Osteoblast (primary cell): Measurements from ENCODE around the gene CCSER1. TPM values are rescaled to one million over a fixed set of nuclear protein-coding genes. Genes with fewer than 3 reads are reported as not detected.

Experiments
- DNase-seq: peaks from one replicate; pipeline ENCODE4 v3.0.0; 2011; ENCODE audit warnings: low spot score, mixed read lengths; ENCODE audit not compliant: insufficient read length; ENCODE audit errors: missing footprints
- H2AFZ ChIP-seq: 2 replicates; pipeline ENCODE4 v1.6.0; 2011; ENCODE audit warnings: mild to moderate bottlenecking, low read length
- H3K27ac ChIP-seq: 2 replicates; pipeline ENCODE4 v1.5.1; 2011; ENCODE audit warnings: mild to moderate bottlenecking, low read depth, low read length, moderate library complexity
- H3K27me3 ChIP-seq: 2 replicates; pipeline ENCODE4 v1.6.0; 2012; ENCODE audit warnings: mild to moderate bottlenecking, control low read depth, inconsistent platforms, low read length, moderate library complexity; ENCODE audit not compliant: insufficient read depth
- H3K36me3 ChIP-seq: 2 replicates; pipeline ENCODE4 v1.5.1; 2011; ENCODE audit warnings: mild to moderate bottlenecking, low read length, control low read depth, moderate library complexity; ENCODE audit not compliant: insufficient read depth
- H3K4me1 ChIP-seq: 2 replicates; pipeline ENCODE4 v1.5.1; 2011; ENCODE audit warnings: mild to moderate bottlenecking, low read length, control low read depth, moderate library complexity; ENCODE audit not compliant: insufficient read depth
- H3K4me2 ChIP-seq: 2 replicates; pipeline ENCODE4 v1.6.0; 2011; ENCODE audit warnings: mild to moderate bottlenecking, low read length; ENCODE audit not compliant: insufficient read depth
- H3K4me3 ChIP-seq: fragments of 200-600 bp; sonication (generic); 3 replicates; pipeline ENCODE4 v1.5.1; 2012; ENCODE audit warnings: mild to moderate bottlenecking, low read length, inconsistent platforms; ENCODE audit not compliant: insufficient read depth
- H3K79me2 ChIP-seq: 2 replicates; pipeline ENCODE4 v1.6.0; 2012; ENCODE audit warnings: mild to moderate bottlenecking, low read length, control low read depth, inconsistent platforms; ENCODE audit not compliant: insufficient read depth
- H3K9me3 ChIP-seq: 2 replicates; pipeline ENCODE4 v1.5.1; 2011; ENCODE audit warnings: low read depth, low read length, control low read depth
- H4K20me1 ChIP-seq: 2 replicates; pipeline ENCODE4 v1.6.0; 2012; ENCODE audit warnings: mild to moderate bottlenecking, low read length, control low read depth; ENCODE audit not compliant: insufficient read depth
- total RNA-seq: library from RNA; depleted of rRNA; stranded (reverse); fragments of >200 nt; gene quantifications from 2 replicates; pipeline ENCODE4 v1.2.3, GENCODE V29; 2012
- TF ChIP-seq, protein P1 (sequence below): IDR thresholded peaks from 2 replicates; pipeline ENCODE4 v1.5.1; 2011; ENCODE audit warnings: mild to moderate bottlenecking, low read depth, low read length, moderate library complexity; ENCODE audit errors: extremely low read depth

The CCSER1 gene
- total RNA-seq, 1 donor = under 0.01 TPM

- Histone ChIP-seq H3K4me3 (no peak overlapping the region), H3K9me3 (no peaks in the 10 kb centered on the region), H3K27ac (no peak overlapping the region), H3K79me2 (no peaks in the 10 kb centered on the region), H3K4me1 (no peaks in the 10 kb centered on the region), H2AFZ (no peak overlapping the region), H3K27me3 (no peaks in the 10 kb centered on the region), H3K4me2 (no peak overlapping the region), H4K20me1 (no peaks in the 10 kb centered on the region), H3K36me3 (no peaks in the 10 kb centered on the region)
- TF ChIP-seq, protein P1, sequence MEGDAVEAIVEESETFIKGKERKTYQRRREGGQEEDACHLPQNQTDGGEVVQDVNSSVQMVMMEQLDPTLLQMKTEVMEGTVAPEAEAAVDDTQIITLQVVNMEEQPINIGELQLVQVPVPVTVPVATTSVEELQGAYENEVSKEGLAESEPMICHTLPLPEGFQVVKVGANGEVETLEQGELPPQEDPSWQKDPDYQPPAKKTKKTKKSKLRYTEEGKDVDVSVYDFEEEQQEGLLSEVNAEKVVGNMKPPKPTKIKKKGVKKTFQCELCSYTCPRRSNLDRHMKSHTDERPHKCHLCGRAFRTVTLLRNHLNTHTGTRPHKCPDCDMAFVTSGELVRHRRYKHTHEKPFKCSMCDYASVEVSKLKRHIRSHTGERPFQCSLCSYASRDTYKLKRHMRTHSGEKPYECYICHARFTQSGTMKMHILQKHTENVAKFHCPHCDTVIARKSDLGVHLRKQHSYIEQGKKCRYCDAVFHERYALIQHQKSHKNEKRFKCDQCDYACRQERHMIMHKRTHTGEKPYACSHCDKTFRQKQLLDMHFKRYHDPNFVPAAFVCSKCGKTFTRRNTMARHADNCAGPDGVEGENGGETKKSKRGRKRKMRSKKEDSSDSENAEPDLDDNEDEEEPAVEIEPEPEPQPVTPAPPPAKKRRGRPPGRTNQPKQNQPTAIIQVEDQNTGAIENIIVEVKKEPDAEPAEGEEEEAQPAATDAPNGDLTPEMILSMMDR = no peak
- no peak for DNase-seq
Observed at GRCh38 chr4:90841676-90842075, 714.5 kb downstream of the CCSER1 start.

DNA sequence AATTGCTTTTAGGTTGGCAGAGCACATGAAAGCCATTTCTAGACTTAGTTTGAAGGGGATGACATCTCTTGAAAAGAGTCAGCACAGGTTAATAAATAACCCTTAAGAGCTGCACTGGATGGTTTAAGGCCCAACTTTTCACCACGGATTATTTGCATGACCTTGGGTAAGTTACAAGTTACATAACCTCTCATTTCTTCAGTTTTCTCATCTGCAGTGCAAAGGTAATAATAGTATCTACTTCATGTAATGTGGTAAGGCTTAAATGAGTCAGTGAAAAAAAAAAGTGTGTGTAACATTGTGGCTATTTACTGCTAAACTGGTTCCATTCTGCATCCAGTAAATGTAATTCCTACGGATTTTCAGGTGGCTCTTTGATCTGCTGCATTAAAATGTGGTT, 715.8 kb downstream of the CCSER1 start:
- H4K20me1 ChIP-seq = no peaks in the 10 kb centered on the region
- H3K27me3 ChIP-seq = no peaks in the 10 kb centered on the region
- no peaks in the 10 kb centered on the region for H3K79me2 ChIP-seq
- H3K9me3 ChIP-seq = no peaks in the 10 kb centered on the region
- no peak for DNase-seq
- no peaks in the 10 kb centered on the region for H3K4me1 ChIP-seq
- TF ChIP-seq, protein P1 = no peak
- no peaks in the 10 kb centered on the region for H3K36me3 ChIP-seq
- H2AFZ ChIP-seq = no peak overlapping the region
- H3K4me2 ChIP-seq = no peak overlapping the region
- H3K4me3 ChIP-seq = no peak overlapping the region
- H3K27ac ChIP-seq = no peak overlapping the region

- no peak overlapping the region for H3K4me2 ChIP-seq
- no peak overlapping the region for H2AFZ ChIP-seq
- no peaks in the 10 kb centered on the region for H3K4me1 ChIP-seq
- no peak overlapping the region for H3K4me3 ChIP-seq
- TF ChIP-seq, protein P1 = no peak
- H4K20me1 ChIP-seq = no peaks in the 10 kb centered on the region
- no peak for DNase-seq
- H3K36me3 ChIP-seq = no peaks in the 10 kb centered on the region
- no peaks in the 10 kb centered on the region for H3K79me2 ChIP-seq
- H3K9me3 ChIP-seq = no peaks in the 10 kb centered on the region
- no peak overlapping the region for H3K27ac ChIP-seq
- H3K27me3 ChIP-seq = no peaks in the 10 kb centered on the region
Observed at GRCh38 chr4:90844241-90844640, 717.0 kb downstream of the CCSER1 start.

DNA sequence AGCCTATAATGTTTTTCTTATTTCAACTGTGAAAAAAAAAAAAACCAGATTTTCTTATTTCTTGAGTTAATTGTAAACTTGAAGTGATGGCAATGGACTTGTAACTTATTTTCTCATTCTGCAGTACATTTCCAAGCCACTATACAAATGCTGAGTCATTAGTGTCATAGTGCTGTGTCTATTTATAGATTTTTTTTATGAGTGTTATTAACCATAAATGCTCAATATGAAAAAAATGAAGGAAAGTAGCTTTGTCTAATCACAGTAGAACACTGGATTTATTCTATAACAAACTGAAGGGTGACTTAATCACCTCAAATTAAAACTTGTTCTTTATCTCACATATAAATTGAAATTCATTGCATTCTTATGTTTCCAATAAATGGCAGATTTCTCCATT, 718.6 kb downstream of the CCSER1 start:
- DNase-seq = no peak
- TF ChIP-seq, protein P1 = no peak
- no peak overlapping the region for H2AFZ ChIP-seq
- H3K4me2 ChIP-seq = no peak overlapping the region
- H3K4me3 ChIP-seq = no peak overlapping the region
- no peaks in the 10 kb centered on the region for H3K4me1 ChIP-seq
- no peaks in the 10 kb centered on the region for H3K79me2 ChIP-seq
- H3K9me3 ChIP-seq = no peaks in the 10 kb centered on the region
- H3K36me3 ChIP-seq = no peaks in the 10 kb centered on the region
- no peak overlapping the region for H3K27ac ChIP-seq
- no peaks in the 10 kb centered on the region for H4K20me1 ChIP-seq
- no peaks in the 10 kb centered on the region for H3K27me3 ChIP-seq
